Skeletal muscle cell (primary cell): ENCODE measurements around the gene ZNF107.
"Not testable (repeated sequence)": the region's sequence is repeated elsewhere in the genome, so short reads cannot be mapped to it uniquely, and the experiment has no call there.

Experiments
- DNase-seq: peaks from one replicate; pipeline ENCODE4 v3.0.0-alpha.2; 2010; ENCODE audit warnings: low read depth
- H3K4me3 ChIP-seq: 2 replicates; pipeline ENCODE4 v1.5.1; 2011; ENCODE audit warnings: low read depth, mild to moderate bottlenecking, control low read depth, low read length, moderate library complexity

Gene ZNF107

GRCh38 chr7:64706625-64707292 lies 40.8 kb downstream of the ZNF107 start:
- no peak for DNase-seq
- no peak overlapping the region for H3K4me3 ChIP-seq

GRCh38 chr7:64717896-64718295 lies 52.0 kb downstream of the ZNF107 start:
- not testable (repeated sequence) for DNase-seq, H3K4me3 ChIP-seq

- no peak overlapping the region for H3K4me3 ChIP-seq
- no peak for DNase-seq
These were observed 63.3 kb downstream of the ZNF107 start for GRCh38 chr7:64729089-64729848.

GRCh38 chr7:64733550-64734240 lies 67.8 kb downstream of the ZNF107 start:
- H3K4me3 ChIP-seq = no peak overlapping the region
- DNase-seq = no peak

- DNase-seq = no peak
These were observed 70.6 kb downstream of the ZNF107 start for GRCh38 chr7:64736575-64736974.

GRCh38 chr7:64738403-64738802 lies 72.5 kb downstream of the ZNF107 start:
- not testable (repeated sequence) for DNase-seq, H3K4me3 ChIP-seq

More at GRCh38 chr7:64736575-64736974, 70.6 kb downstream of the ZNF107 start:
- H3K4me3 ChIP-seq = no peak overlapping the region

GRCh38 chr7:64738953-64739352 lies 73.0 kb downstream of the ZNF107 start:
- not testable (repeated sequence) for H3K4me3 ChIP-seq, DNase-seq

GRCh38 chr7:64744680-64745079 lies 78.7 kb downstream of the ZNF107 start:
- no peak overlapping the region for H3K4me3 ChIP-seq
- no peak for DNase-seq

GRCh38 chr7:64747802-64748201 lies 81.9 kb downstream of the ZNF107 start:
- DNase-seq = no peak
- no peak overlapping the region for H3K4me3 ChIP-seq

GRCh38 chr7:64753032-64753431 lies 87.1 kb downstream of the ZNF107 start:
- no peak for DNase-seq
- no peak overlapping the region for H3K4me3 ChIP-seq

GRCh38 chr7:64755865-64756264 lies 89.9 kb downstream of the ZNF107 start:
- no peak for DNase-seq
- H3K4me3 ChIP-seq = no peak overlapping the region

- H3K4me3 ChIP-seq = no peak overlapping the region
- no peak for DNase-seq
These were observed 92.2 kb downstream of the ZNF107 start for GRCh38 chr7:64758151-64758550.
